ENCODE results near the gene CNTN2.

CNTN2 gene

DNA sequence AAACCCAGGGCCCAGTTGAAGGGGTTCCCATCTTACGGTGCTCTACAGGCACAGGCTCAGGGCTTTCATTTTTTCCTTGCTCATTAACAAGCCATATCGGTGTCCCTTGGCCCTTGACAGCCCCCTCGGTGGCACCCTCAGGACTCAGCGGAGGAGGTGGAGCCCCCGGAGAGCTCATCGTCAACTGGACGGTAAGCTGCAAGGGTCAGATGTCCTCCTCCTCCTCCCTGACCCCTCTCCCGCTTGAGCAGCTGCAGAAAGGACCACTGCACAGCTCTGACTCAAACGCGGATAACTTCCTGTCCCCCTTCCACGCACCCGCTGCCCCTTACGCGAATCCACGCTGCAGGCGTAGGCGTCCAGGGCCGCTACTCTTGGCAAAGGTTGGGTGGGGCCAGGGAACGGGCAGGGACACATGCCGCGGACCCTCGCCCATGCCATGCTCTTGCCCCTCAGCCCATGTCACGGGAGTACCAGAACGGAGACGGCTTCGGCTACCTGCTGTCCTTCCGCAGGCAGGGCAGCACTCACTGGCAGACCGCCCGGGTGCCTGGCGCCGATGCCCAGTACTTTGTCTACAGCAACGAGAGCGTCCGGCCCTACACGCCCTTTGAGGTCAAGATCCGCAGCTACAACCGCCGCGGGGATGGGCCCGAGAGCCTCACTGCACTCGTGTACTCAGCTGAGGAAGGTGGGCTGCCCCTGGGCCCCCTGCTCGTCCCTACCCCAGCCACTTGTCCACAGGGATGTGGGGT, 26.5 kb downstream of the CNTN2 start:
- no peak for ATAC-seq
- H3K4me3 Mint-ChIP-seq: no peak overlapping the region

GRCh38 chr1:205071028-205071409, 28.0 kb downstream of the CNTN2 start:
- no peak for ATAC-seq
- no peaks in the 10 kb centered on the region for H3K4me1 Mint-ChIP-seq
- H3K9me3 Mint-ChIP-seq: no peaks in the 10 kb centered on the region
- H3K27ac Mint-ChIP-seq: no peak overlapping the region
- H3K36me3 Mint-ChIP-seq: no peaks in the 10 kb centered on the region
- H3K4me3 Mint-ChIP-seq: no peak overlapping the region
- H3K27me3 Mint-ChIP-seq: no peaks in the 10 kb centered on the region

More for the DNA sequence above, 26.5 kb downstream of the CNTN2 start:
- no peaks in the 10 kb centered on the region for H3K4me1 Mint-ChIP-seq
- H3K27me3 Mint-ChIP-seq: no peaks in the 10 kb centered on the region
- no peaks in the 10 kb centered on the region for H3K9me3 Mint-ChIP-seq
- H3K36me3 Mint-ChIP-seq: no peaks in the 10 kb centered on the region
- no peak overlapping the region for H3K27ac Mint-ChIP-seq

DNA sequence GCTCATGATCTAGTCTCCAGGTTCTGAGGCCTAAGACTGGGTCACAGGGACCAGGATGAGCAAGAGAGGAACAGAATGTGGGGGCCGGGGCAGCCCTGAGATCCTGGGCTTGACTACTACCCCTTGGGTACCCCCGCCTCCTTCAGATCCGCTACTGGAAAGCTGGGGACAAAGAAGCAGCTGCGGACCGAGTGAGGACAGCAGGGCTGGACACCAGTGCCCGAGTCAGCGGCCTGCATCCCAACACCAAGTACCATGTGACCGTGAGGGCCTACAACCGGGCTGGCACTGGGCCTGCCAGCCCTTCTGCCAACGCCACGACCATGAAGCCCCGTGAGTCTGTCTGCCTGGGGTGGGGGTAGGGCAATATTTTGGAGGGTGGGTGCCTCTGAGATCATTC, 28.8 kb downstream of the CNTN2 start:
- H3K27ac Mint-ChIP-seq: no peak overlapping the region
- ATAC-seq: no peak
- H3K4me1 Mint-ChIP-seq: no peaks in the 10 kb centered on the region
- no peak overlapping the region for H3K4me3 Mint-ChIP-seq
- no peaks in the 10 kb centered on the region for H3K9me3 Mint-ChIP-seq
- no peaks in the 10 kb centered on the region for H3K27me3 Mint-ChIP-seq
- H3K36me3 Mint-ChIP-seq: no peaks in the 10 kb centered on the region

- Mint-ChIP-seq H3K4me3 (no peak overlapping the region), H3K27ac (no peak overlapping the region), H3K36me3 (no peaks in the 10 kb centered on the region), H3K9me3 (no peaks in the 10 kb centered on the region), H3K27me3 (no peaks in the 10 kb centered on the region), H3K4me1 (no peaks in the 10 kb centered on the region)
- ATAC-seq: no peak
Measured at GRCh38 chr1:205072286-205072685, 29.3 kb downstream of the CNTN2 start.

- ATAC-seq: no peak
- Mint-ChIP-seq H3K27ac (no peak overlapping the region), H3K36me3 (no peaks in the 10 kb centered on the region), H3K4me1 (no peaks in the 10 kb centered on the region), H3K27me3 (no peaks in the 10 kb centered on the region), H3K4me3 (no peak overlapping the region), H3K9me3 (no peaks in the 10 kb centered on the region)
Measured at GRCh38 chr1:205072881-205073280, 29.9 kb downstream of the CNTN2 start.

DNA sequence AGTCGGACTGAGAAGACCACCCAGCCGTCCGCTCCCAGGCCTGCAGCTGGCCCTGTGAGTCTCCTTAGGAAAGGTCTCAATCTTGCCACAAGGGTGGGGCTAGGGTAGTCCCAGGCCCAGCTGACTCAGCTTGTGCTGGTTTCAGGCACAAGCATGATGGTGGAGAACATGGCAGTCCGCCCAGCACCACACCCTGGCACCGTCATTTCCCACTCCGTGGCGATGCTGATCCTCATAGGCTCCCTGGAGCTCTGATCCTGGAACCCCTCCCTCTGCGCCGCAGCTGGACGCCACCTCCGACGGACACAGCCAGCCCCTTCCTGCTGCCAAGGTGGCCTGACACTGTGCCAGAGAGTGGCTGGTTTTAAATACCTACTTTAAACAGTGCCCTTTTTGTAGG, 30.5 kb downstream of the CNTN2 start:
- H3K9me3 Mint-ChIP-seq: no peaks in the 10 kb centered on the region

GRCh38 chr1:205074084-205074483, 31.1 kb downstream of the CNTN2 start:
- ATAC-seq: no peak
- no peaks in the 10 kb centered on the region for H3K36me3 Mint-ChIP-seq
- H3K4me1 Mint-ChIP-seq: no peaks in the 10 kb centered on the region
- no peak overlapping the region for H3K4me3 Mint-ChIP-seq
- no peaks in the 10 kb centered on the region for H3K9me3 Mint-ChIP-seq
- no peaks in the 10 kb centered on the region for H3K27me3 Mint-ChIP-seq
- H3K27ac Mint-ChIP-seq: no peak overlapping the region

More for the DNA sequence above, 30.5 kb downstream of the CNTN2 start:
- no peak for ATAC-seq
- Mint-ChIP-seq H3K4me1 (no peaks in the 10 kb centered on the region), H3K27me3 (no peaks in the 10 kb centered on the region), H3K4me3 (no peak overlapping the region), H3K36me3 (no peaks in the 10 kb centered on the region), H3K27ac (no peak overlapping the region)

DNA sequence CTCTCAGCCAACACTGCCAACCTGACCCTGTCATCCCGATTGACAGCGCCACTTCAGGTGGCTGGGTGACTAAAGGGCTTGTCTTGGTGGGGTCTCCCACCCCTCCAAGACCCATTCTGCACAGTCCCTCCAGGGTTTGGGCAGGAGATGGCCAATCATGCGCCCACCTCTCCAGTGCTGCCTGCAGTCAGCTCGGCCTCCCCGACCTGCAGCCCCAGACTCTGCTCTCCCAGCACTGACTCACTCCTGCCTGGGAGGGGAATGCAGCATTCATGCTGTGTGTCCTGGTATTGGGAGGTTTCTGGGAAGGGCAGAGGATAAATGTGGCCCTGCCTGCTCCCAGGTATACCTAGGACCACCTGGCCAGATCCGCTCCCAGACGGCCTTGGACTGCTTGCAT, 31.5 kb downstream of the CNTN2 start:
- no peaks in the 10 kb centered on the region for H3K4me1 Mint-ChIP-seq
- H3K27me3 Mint-ChIP-seq: no peaks in the 10 kb centered on the region
- no peak for ATAC-seq
- no peak overlapping the region for H3K27ac Mint-ChIP-seq
- H3K36me3 Mint-ChIP-seq: no peaks in the 10 kb centered on the region
- no peak overlapping the region for H3K4me3 Mint-ChIP-seq
- no peaks in the 10 kb centered on the region for H3K9me3 Mint-ChIP-seq

- no peak overlapping the region for H3K27ac Mint-ChIP-seq
Measured at GRCh38 chr1:205075642-205076155, 32.7 kb downstream of the CNTN2 start.

DNA sequence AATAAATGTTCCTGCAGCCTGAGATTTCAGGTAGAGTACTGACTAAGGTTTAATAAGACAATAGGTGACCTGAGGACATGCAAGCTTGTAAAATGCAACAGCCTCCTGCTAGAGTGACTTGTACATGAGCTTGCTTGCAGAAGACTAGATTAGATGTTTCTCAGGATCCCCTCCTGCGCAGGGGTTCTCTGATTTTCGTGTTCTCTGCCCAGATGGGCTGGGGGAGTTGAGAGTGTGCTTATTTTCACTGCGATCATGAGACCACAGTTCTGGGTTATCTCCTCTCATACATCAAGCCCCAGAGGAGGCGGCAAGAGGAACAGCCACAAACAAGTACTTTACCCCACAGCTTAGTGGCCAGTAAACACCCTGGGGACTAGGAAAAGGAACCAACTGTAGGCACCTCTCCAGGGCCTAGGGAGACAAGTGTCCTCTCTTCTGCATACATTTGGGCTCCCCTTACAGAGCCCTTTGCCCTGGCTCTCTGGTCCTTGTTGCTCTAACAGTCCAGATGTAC, 33.3 kb downstream of the CNTN2 start:
- ATAC-seq: no peak
- Mint-ChIP-seq H3K27me3 (no peaks in the 10 kb centered on the region), H3K9me3 (no peaks in the 10 kb centered on the region), H3K27ac (no peak overlapping the region), H3K4me3 (no peak overlapping the region), H3K4me1 (no peaks in the 10 kb centered on the region), H3K36me3 (peaks cover 4% of the 10 kb centered on the region)

More at GRCh38 chr1:205075642-205076155, 32.7 kb downstream of the CNTN2 start:
- ATAC-seq: no peak
- H3K4me1 Mint-ChIP-seq: no peaks in the 10 kb centered on the region
- no peak overlapping the region for H3K4me3 Mint-ChIP-seq
- H3K27me3 Mint-ChIP-seq: no peaks in the 10 kb centered on the region
- no peaks in the 10 kb centered on the region for H3K9me3 Mint-ChIP-seq
- H3K36me3 Mint-ChIP-seq: peaks cover under 1% of the 10 kb centered on the region

- Mint-ChIP-seq H3K36me3 (peaks cover 4% of the 10 kb centered on the region), H3K9me3 (no peaks in the 10 kb centered on the region), H3K27me3 (no peaks in the 10 kb centered on the region), H3K27ac (no peak overlapping the region), H3K4me1 (no peaks in the 10 kb centered on the region), H3K4me3 (no peak overlapping the region)
- no peak for ATAC-seq
Measured at GRCh38 chr1:205077158-205077933, 34.3 kb downstream of the CNTN2 start.

DNA sequence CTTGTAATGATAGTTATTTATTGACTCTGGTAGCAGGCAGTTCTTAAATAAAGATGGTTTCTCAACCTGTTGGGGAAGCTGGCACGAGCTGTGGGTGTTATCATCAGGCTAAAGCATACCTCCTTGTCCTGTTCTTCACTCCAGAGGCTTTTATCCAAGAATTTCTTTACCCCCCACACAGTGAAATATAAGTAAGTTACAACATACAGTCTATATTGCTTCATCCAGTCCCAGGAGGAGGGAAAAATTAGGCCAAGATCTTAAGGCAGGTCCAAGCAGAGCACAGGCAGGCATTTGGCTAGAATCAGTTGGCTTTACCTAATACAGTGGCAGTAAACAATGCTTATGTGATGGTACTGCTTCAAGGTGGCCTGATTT, 34.9 kb downstream of the CNTN2 start:
- H3K4me1 Mint-ChIP-seq: no peaks in the 10 kb centered on the region
- no peak overlapping the region for H3K4me3 Mint-ChIP-seq
- H3K9me3 Mint-ChIP-seq: no peaks in the 10 kb centered on the region
- no peak for ATAC-seq
- no peaks in the 10 kb centered on the region for H3K27me3 Mint-ChIP-seq
- H3K27ac Mint-ChIP-seq: no peak overlapping the region
- peaks cover 8% of the 10 kb centered on the region for H3K36me3 Mint-ChIP-seq

DNA sequence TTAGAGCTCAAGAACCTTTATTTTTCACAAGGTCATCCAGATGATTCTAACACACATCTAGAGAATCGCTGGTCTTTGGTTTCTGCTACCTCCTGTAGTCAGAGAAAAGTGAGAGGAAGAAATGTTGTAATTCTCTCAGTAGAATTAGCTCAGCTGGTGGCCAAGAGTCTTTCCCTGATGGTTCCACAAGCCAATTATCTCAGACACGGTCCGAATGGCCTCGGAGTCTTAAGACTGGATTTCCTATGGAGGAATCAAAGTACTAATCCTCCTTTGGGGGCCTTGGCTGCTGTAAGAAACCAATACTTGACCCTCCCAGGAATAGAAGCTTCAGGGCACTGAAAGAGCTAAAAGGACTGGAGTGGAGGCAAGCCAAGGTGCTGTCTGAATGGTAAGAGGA, 39.4 kb downstream of the CNTN2 start:
- H3K4me1 Mint-ChIP-seq: no peaks in the 10 kb centered on the region
- no peaks in the 10 kb centered on the region for H3K9me3 Mint-ChIP-seq
- peaks cover 32% of the 10 kb centered on the region for H3K36me3 Mint-ChIP-seq
- no peak overlapping the region for H3K4me3 Mint-ChIP-seq
- no peak for ATAC-seq
- H3K27ac Mint-ChIP-seq: no peak overlapping the region
- no peaks in the 10 kb centered on the region for H3K27me3 Mint-ChIP-seq

DNA sequence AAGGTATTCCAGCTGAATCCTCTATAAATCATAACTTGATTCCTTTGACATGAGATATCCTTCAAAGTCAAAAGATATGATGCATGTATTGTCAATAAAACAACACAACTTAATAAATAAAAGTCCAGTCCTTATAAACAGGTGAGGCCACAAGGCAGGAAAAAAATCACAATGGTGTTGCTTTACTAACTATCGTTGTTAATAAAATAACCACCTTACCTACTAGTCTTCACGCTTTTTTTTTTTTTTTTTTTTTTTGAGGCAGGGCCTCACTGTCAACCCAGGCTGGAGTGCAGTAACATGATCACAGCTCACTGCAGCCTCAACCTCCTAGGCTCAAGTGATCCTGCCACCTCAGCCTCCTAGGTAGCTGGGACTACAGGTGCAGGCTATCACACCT, 41.3 kb downstream of the CNTN2 start, which contains the start of gene TMEM81:
TSS of gene TMEM81 (minus strand) at position 101 of the 400 bp plus-strand sequence. CDS start 140 bp downstream, outside the sequence.
- Mint-ChIP-seq H3K27ac (no peak within 1 kb of the TSS), H3K4me1 (no peaks in the 10 kb centered on the region), H3K36me3 (peaks cover 51% of the 10 kb centered on the region), H3K4me3 (no peak within 1 kb of the TSS), H3K9me3 (no peaks in the 10 kb centered on the region), H3K27me3 (no peaks in the 10 kb centered on the region)
- no peak for ATAC-seq

DNA sequence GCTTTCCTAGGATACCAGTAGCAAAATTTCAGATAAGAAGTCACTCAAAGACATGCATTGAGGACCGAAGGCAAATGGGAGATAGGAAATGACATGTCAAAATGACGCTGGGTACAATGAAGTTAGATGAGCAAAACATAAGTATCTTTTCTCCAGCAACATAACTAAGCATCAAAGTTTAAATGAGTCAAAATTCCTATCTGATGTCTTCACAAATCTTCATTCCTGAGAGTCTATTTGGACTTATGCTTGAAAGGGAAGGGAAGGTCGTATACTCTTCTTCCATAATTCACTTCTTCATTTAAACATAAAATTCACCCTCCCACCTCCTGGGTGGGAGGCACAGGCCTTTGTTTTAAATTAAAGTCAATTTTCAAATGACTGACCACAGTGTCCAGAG, 45.3 kb downstream of the CNTN2 start:
- no peaks in the 10 kb centered on the region for H3K9me3 Mint-ChIP-seq
- H3K4me3 Mint-ChIP-seq: no peak overlapping the region
- H3K27me3 Mint-ChIP-seq: no peaks in the 10 kb centered on the region
- H3K27ac Mint-ChIP-seq: no peak overlapping the region
- no peaks in the 10 kb centered on the region for H3K4me1 Mint-ChIP-seq
- H3K36me3 Mint-ChIP-seq: peaks cover 54% of the 10 kb centered on the region
- no peak for ATAC-seq

All from stimulated activated memory B cell treated with anti-CD40 and anti-IgM and Interleukin-4, amounts not matched to agents 10 μg/mL and 1 μg/mL and 100 μg/mL, for 72 hours (primary cell).